KOPT-K1 (cell line): ENCODE results near the gene STX2.
"Not testable (repeated sequence)": the region's sequence is repeated elsewhere in the genome, so short reads cannot be mapped to it uniquely, and the experiment has no call there.

Source experiments
- H3K27ac ChIP-seq: fragments of 200-600 bp; sonication (generic); 2 replicates; pipeline ENCODE4 v1.5.1; 2016; ENCODE audit warnings: antibody characterized with exemption, mild to moderate bottlenecking, low read depth, low read length; ENCODE audit not compliant: poor library complexity, severe bottlenecking
- H3K36me3 ChIP-seq: fragments of 200-600 bp; sonication (generic); 2 replicates; pipeline ENCODE4 v1.5.1; 2017; ENCODE audit warnings: antibody characterized with exemption, mild to moderate bottlenecking, low read length, moderate library complexity; ENCODE audit not compliant: insufficient read depth
- H3K9me3 ChIP-seq: fragments of 200-600 bp; sonication (generic); 2 replicates; pipeline ENCODE4 v1.5.1; 2017; ENCODE audit warnings: antibody characterized with exemption, low read length, mild to moderate bottlenecking; ENCODE audit not compliant: insufficient read depth, poor library complexity, severe bottlenecking

STX2 gene

GRCh38 chr12:130754234-130754901 is 84.7 kb downstream of the STX2 start:
- Histone ChIP-seq H3K9me3 (peaks cover 12% of the 10 kb centered on the region), H3K27ac (no peak overlapping the region), H3K36me3 (no peaks in the 10 kb centered on the region)

GRCh38 chr12:130752692-130753230 is 86.3 kb downstream of the STX2 start:
- Histone ChIP-seq H3K36me3 (no peaks in the 10 kb centered on the region), H3K27ac (no peak overlapping the region), H3K9me3 (peaks cover 12% of the 10 kb centered on the region)

GRCh38 chr12:130752037-130752436 is 87.0 kb downstream of the STX2 start:
- not testable (repeated sequence) for H3K36me3 ChIP-seq
- peaks cover 12% of the 10 kb centered on the region for H3K9me3 ChIP-seq

GRCh38 chr12:130748786-130749185 is 90.3 kb downstream of the STX2 start:
- H3K36me3 ChIP-seq, result no peaks in the 10 kb centered on the region
- H3K27ac ChIP-seq, result no peak overlapping the region
- no peaks in the 10 kb centered on the region for H3K9me3 ChIP-seq

More at GRCh38 chr12:130752037-130752436, 87.0 kb downstream of the STX2 start:
- H3K27ac ChIP-seq, result not testable (repeated sequence)

- Histone ChIP-seq H3K9me3 (no peaks in the 10 kb centered on the region), H3K36me3 (no peaks in the 10 kb centered on the region), H3K27ac (peak overlapping the region; percentile 7)
Measured at GRCh38 chr12:130747867-130748740, 90.9 kb downstream of the STX2 start.

- Histone ChIP-seq H3K27ac (no peak overlapping the region), H3K9me3 (peaks cover 2% of the 10 kb centered on the region), H3K36me3 (no peaks in the 10 kb centered on the region)
Measured at GRCh38 chr12:130746546-130746945, 92.5 kb downstream of the STX2 start.

- H3K27ac ChIP-seq, result no peak overlapping the region
- peaks cover 8% of the 10 kb centered on the region for H3K9me3 ChIP-seq
- no peaks in the 10 kb centered on the region for H3K36me3 ChIP-seq
Measured at GRCh38 chr12:130745921-130746320, 93.1 kb downstream of the STX2 start.

GRCh38 chr12:130744274-130744673 is 94.8 kb downstream of the STX2 start:
- H3K9me3 ChIP-seq, result peaks cover 22% of the 10 kb centered on the region
- no peaks in the 10 kb centered on the region for H3K36me3 ChIP-seq
- H3K27ac ChIP-seq, result no peak overlapping the region

GRCh38 chr12:130743606-130744005 is 95.4 kb downstream of the STX2 start:
- Histone ChIP-seq H3K27ac (no peak overlapping the region), H3K9me3 (peaks cover 28% of the 10 kb centered on the region), H3K36me3 (no peaks in the 10 kb centered on the region)

- Histone ChIP-seq H3K36me3 (no peaks in the 10 kb centered on the region), H3K27ac (no peak overlapping the region), H3K9me3 (peaks cover 31% of the 10 kb centered on the region)
Measured at GRCh38 chr12:130743176-130743575, 95.9 kb downstream of the STX2 start.

- peaks cover 31% of the 10 kb centered on the region for H3K9me3 ChIP-seq
- no peaks in the 10 kb centered on the region for H3K36me3 ChIP-seq
- H3K27ac ChIP-seq, result no peak overlapping the region
Measured at GRCh38 chr12:130742716-130743115, 96.3 kb downstream of the STX2 start.

GRCh38 chr12:130742112-130742511 is 96.9 kb downstream of the STX2 start:
- Histone ChIP-seq H3K9me3 (peaks cover 31% of the 10 kb centered on the region), H3K36me3 (no peaks in the 10 kb centered on the region), H3K27ac (no peak overlapping the region)
